ENCODE results near the gene SKI. TPM values are rescaled to one million over a fixed set of nuclear protein-coding genes. Genes with fewer than 3 reads are reported as not detected.

SKI gene
- total RNA-seq, 1 experiment from 2014 or later = 89.5 TPM

DNA sequence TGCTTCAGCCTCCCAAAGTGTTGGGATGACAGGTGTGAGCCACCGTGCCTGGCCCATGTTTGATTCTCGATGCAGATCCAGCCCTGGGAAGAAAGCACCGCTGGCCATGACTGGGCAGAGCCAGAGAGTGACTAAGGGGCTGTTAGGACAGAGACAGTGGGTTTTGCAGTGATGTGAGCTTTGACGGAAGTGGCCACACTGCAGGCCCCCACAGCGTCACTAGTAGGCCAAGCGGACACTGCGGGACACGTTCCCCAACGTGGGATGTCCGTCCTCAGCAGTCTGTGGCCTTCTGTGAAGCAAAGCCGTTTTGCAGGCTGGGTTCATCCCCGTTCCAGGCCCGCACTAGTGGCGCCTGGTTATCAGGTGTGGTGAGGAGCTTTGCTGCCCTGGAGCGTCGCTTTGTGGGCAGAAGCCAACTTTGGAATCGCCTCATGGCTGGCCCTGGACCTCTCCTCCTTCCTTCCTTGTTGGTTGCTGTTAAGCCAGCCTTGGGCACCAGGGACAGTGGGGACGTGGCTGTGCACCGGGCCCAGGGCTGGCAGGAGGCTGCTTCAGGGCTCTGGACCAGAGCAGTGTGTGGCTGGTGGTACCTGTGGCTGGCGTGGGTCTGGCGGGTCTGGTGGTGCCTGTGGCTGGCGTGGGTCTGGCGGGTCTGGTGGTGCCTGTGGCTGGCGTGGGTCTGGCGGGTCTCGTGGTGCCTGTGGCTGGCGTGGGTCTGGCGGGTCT, 41.2 kb downstream of the SKI start:
- H3K79me2 ChIP-seq (ENCODE audit: insufficient read depth, low read length) = peaks cover 78% of the 10 kb centered on the region
- no peaks in the 10 kb centered on the region for H3K4me1 ChIP-seq (ENCODE audit: insufficient read depth, low read length)
- Mint-ChIP-seq H3K27ac (peak overlapping the region in 2 of 3 experiments; percentile 68 to 85; a peak in 3 of 7 replicates), H3K9me3 (no peaks in the 10 kb centered on the region), H3K4me1 (peaks cover 34% of the 10 kb centered on the region in 2 experiments), H3K4me3 (no peak overlapping the region), H3K36me3 (ENCODE audit: insufficient read depth in 1 of 3, low read depth in 3 of 3) (0 out of 7 replicates have a peak, but pooled peaks cover 0 to 4% (median 0%) of the 10 kb centered on the region in 3 experiments), H3K27me3 (ENCODE audit: low read depth) (no peaks in the 10 kb centered on the region)
- WGBS (ENCODE audit: extremely low coverage, insufficient read length, low lambda C conversion rate) = no CpG with 5 or more reads among the region's 28 CpGs
- H2AK5ac ChIP-seq (ENCODE audit: insufficient read length, low read length) = no peak overlapping the region
- H4K8ac ChIP-seq (replicated peaks; ENCODE audit: insufficient read length, low read depth, low read length) = no peak overlapping the region
- DNase-seq = no peak
- H3K18ac ChIP-seq (ENCODE audit: insufficient read length, low read depth, low read length) = no peak overlapping the region
- no peak overlapping the region for H2BK12ac ChIP-seq (ENCODE audit: insufficient read length, low read depth, low read length)
- peaks cover 3% of the 10 kb centered on the region for H3K79me1 ChIP-seq (ENCODE audit: insufficient read depth, low read depth, low read length, poor library complexity, severe bottlenecking)
- no peaks in the 10 kb centered on the region for H3K23me2 ChIP-seq (ENCODE audit: insufficient read length, low read depth, low read length, poor library complexity, severe bottlenecking)
- no peak overlapping the region for H3K9ac ChIP-seq (ENCODE audit: extremely low read depth, insufficient read length, low read length)
- H3K23ac ChIP-seq (ENCODE audit: insufficient read length, low read depth, low read length) = no peak overlapping the region
- no peak overlapping the region for H2BK15ac ChIP-seq (ENCODE audit: low read depth, low read length)
- H3K9me3 ChIP-seq (ENCODE audit: control insufficient read depth, low read depth, low read length) = no peaks in the 10 kb centered on the region
- TF ChIP-seq, protein P1, sequence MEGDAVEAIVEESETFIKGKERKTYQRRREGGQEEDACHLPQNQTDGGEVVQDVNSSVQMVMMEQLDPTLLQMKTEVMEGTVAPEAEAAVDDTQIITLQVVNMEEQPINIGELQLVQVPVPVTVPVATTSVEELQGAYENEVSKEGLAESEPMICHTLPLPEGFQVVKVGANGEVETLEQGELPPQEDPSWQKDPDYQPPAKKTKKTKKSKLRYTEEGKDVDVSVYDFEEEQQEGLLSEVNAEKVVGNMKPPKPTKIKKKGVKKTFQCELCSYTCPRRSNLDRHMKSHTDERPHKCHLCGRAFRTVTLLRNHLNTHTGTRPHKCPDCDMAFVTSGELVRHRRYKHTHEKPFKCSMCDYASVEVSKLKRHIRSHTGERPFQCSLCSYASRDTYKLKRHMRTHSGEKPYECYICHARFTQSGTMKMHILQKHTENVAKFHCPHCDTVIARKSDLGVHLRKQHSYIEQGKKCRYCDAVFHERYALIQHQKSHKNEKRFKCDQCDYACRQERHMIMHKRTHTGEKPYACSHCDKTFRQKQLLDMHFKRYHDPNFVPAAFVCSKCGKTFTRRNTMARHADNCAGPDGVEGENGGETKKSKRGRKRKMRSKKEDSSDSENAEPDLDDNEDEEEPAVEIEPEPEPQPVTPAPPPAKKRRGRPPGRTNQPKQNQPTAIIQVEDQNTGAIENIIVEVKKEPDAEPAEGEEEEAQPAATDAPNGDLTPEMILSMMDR (conservative IDR thresholded peaks at IDR 0.05) = no peak
- no peak overlapping the region for H2BK5ac ChIP-seq (ENCODE audit: insufficient read length, low read length)
- H4K91ac ChIP-seq (ENCODE audit: insufficient read length, low read depth, low read length) = no peak overlapping the region
- H4K20me1 ChIP-seq (ENCODE audit: control insufficient read depth, insufficient read depth, insufficient read length) = peaks cover 10% of the 10 kb centered on the region
- H3T11ph ChIP-seq (ENCODE audit: low read length) = no peak overlapping the region
- H3K14ac ChIP-seq (ENCODE audit: insufficient read depth, low read length) = no peak overlapping the region
- no peak overlapping the region for H2AFZ ChIP-seq (ENCODE audit: low read length)
- H3K56ac ChIP-seq (ENCODE audit: insufficient read length, low read depth, low read length) = no peak overlapping the region
- no peak overlapping the region for H4K5ac ChIP-seq (ENCODE audit: insufficient read length, low read depth, low read length)
- H3K4me2 ChIP-seq (ENCODE audit: insufficient read depth, insufficient read length, low read length) = no peak overlapping the region
- H3K27me3 ChIP-seq (ENCODE audit: insufficient read depth, low read length) = no peaks in the 10 kb centered on the region
- H3K4ac ChIP-seq (ENCODE audit: low read depth, low read length) = no peak overlapping the region
- H2BK20ac ChIP-seq (ENCODE audit: low read depth, low read length, poor library complexity, severe bottlenecking) = no peak overlapping the region
- no peak overlapping the region for H2BK120ac ChIP-seq (ENCODE audit: low read depth, low read length, poor library complexity, severe bottlenecking)
- no peak overlapping the region for H3K27ac ChIP-seq (ENCODE audit: insufficient read length, low read depth, low read length)
